HepG2 (cell line): ENCODE data around the gene BLOC1S4. TPM values are rescaled to one million over a fixed set of nuclear protein-coding genes. Genes with fewer than 3 reads are reported as not detected.

Source experiments
- CHD4 ChIP-seq: fragments of 200-600 bp; sonication (generic); IDR thresholded peaks from 2 replicates; pipeline ENCODE4 v1.7.0; 2017; ENCODE audit warnings: mild to moderate bottlenecking, low read length, borderline replicate concordance
- HMGA1 ChIP-seq: sonication (generic); formaldehyde crosslinking; conservative IDR thresholded peaks from 2 replicates; pipeline ENCODE4 v1.4.0; 2020; ENCODE audit warnings: missing genetic modification reagents
- HOXA3 ChIP-seq: sonication (generic); formaldehyde crosslinking; IDR thresholded peaks from 2 replicates; pipeline ENCODE4 v1.5.0; 2020; ENCODE audit warnings: missing genetic modification reagents
- MAX ChIP-seq: IDR thresholded peaks from 2 replicates; pipeline ENCODE4 v1.6.1; 2012; ENCODE audit warnings: inconsistent platforms
- MTA1 ChIP-seq: sonication (generic); formaldehyde crosslinking; IDR thresholded peaks from 2 replicates; pipeline ENCODE4 v1.4.0; 2020; ENCODE audit warnings: missing genetic modification reagents, mild to moderate bottlenecking, borderline replicate concordance
- NFE2L2 ChIP-seq: fragments of 150-350 bp; IDR thresholded peaks from 2 replicates; pipeline ENCODE4 v1.6.1; 2014; ENCODE audit warnings: low read length
- PBX3 ChIP-seq: sonication (generic); formaldehyde crosslinking; IDR thresholded peaks from 2 replicates; pipeline ENCODE4 v1.8.1; 2023; ENCODE audit warnings: missing genetic modification reagents, inconsistent platforms, borderline replicate concordance
- RFX1 ChIP-seq: fragments of 450-650 bp; IDR thresholded peaks from 2 replicates; pipeline ENCODE4 v1.6.1; 2017
- SUZ12 ChIP-seq: fragments of 150-350 bp; IDR thresholded peaks from 2 replicates; pipeline ENCODE4 v1.6.1; 2014; ENCODE audit warnings: low read depth, low read length
- ZBTB33 ChIP-seq: sonication (generic); formaldehyde crosslinking; IDR thresholded peaks from 2 replicates; pipeline ENCODE4 v1.4.0; 2020; ENCODE audit warnings: missing genetic modification reagents
- ZNF30 ChIP-seq: sonication (generic); formaldehyde crosslinking; IDR thresholded peaks from 2 replicates; pipeline ENCODE4 v1.5.0; 2020; ENCODE audit warnings: mild to moderate bottlenecking, missing genetic modification reagents
- ZNF350 ChIP-seq: sonication (generic); formaldehyde crosslinking; IDR thresholded peaks from 2 replicates; pipeline ENCODE4 v1.4.0; 2020; ENCODE audit warnings: mild to moderate bottlenecking, low read depth, missing genetic modification reagents, borderline replicate concordance
- ZNF674 ChIP-seq: sonication (generic); formaldehyde crosslinking; IDR thresholded peaks from 2 replicates; pipeline ENCODE4 v1.5.0; 2020; ENCODE audit warnings: low read depth, mild to moderate bottlenecking, missing genetic modification reagents
- ZNF724P ChIP-seq: sonication (generic); formaldehyde crosslinking; IDR thresholded peaks from 2 replicates; pipeline ENCODE4 v1.8.0; 2022; ENCODE audit warnings: missing genetic modification reagents, borderline replicate concordance
- ZZZ3 ChIP-seq: sonication (generic); formaldehyde crosslinking; IDR thresholded peaks from 2 replicates; pipeline ENCODE4 v1.4.0; 2020; ENCODE audit warnings: missing genetic modification reagents, mild to moderate bottlenecking, borderline replicate concordance
- polyA plus RNA-seq, 8 experiments: library from polyadenylated mRNA; depleted of rRNA in 3 of 8; stranded (reverse) in 7 of 8; unstranded in 1 of 8; fragments of >200 nt; fragmentation: Illumina TruSeq in 4 of 8; extraction: Trizol in 4 of 8; gene quantifications; 2 replicates each; pipeline versions ENCODE4 v1.2.1 to v1.2.3, GENCODE V29; 2011 to 2016; ENCODE audit warnings: low read depth in 4 of 8, missing spikeins in 1 of 8, mixed read lengths in 1 of 8; ENCODE audit not compliant: insufficient read depth in 1 of 8
- total RNA-seq, 5 experiments: library from RNA; depleted of rRNA; stranded (reverse); fragments of >200 nt; fragmentation: Illumina TruSeq; extraction: Trizol; gene quantifications; 2 replicates each; pipeline ENCODE4 v1.2.3, GENCODE V29; 2016; ENCODE audit warnings: low read depth in 1 of 5
- TF ChIP-seq, protein P1 (sequence below): sonication (generic); formaldehyde crosslinking; IDR thresholded peaks from 2 replicates; pipeline ENCODE4 v1.4.0; 2020; ENCODE audit warnings: missing genetic modification reagents, borderline replicate concordance
- TF ChIP-seq, protein P2 (sequence below): sonication (generic); formaldehyde crosslinking; IDR thresholded peaks from 2 replicates; pipeline ENCODE4 v1.4.0; 2020; ENCODE audit warnings: missing genetic modification reagents

BLOC1S4 gene
- total and polyA plus RNA-seq, 2 of the 13 experiments (the other 11 are each of a cell fraction or from before 2014, with no cell fraction given), result 15.5 to 20.9 TPM

DNA sequence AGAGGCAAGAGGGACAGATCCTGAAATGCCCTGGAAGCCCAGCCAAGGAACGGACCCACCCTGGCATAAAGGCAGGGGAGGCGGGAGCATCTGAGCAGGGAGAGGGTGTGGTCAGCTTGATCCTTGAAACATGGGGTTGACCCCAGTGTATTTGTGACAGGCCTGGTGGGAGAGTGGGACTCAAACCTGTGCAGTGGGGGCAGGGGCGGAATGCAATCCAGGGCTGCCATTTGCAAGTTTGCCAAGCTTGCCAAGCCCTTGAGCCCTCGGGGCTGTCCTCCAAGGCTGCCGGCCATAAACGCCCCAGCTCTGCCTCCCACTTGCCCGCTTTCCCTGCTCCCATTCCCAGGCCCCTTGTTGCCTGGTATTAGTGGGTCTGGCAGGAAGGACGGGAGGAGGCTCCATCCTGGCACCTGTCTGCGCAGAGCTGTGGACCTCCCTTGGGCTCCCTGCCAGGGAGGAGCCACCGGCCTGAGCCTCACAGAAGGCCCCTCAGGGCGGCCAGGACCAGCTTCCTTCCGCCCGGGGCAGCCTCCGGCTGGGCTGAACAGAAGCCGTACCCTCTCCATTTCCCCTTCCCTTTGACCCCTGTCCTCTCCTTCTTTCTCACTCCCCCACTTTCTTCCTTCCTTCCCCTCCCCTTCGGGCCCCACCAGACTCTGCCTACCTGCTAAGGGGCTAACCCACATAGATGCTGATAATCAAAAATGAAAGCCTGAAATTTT, 21.6 kb upstream of the BLOC1S4 start (continued):
- 0 out of 2 replicates have a peak, but pooled peaks have one; percentile 5 for TF ChIP-seq ZNF724P
- 0 out of 2 replicates have a peak, but pooled peaks have one; percentile 70 for TF ChIP-seq ZZZ3 (CRISPR knock-in tag)
- no peak for TF ChIP-seq HOXA3 (CRISPR knock-in tag)
- TF ChIP-seq ZNF30 (CRISPR knock-in tag), result no peak
- no peak for TF ChIP-seq ZNF350 (CRISPR knock-in tag)
- peak; percentile 64; the same call in 1 of the 2 replicates for TF ChIP-seq MTA1 (CRISPR knock-in tag)
- no peak for TF ChIP-seq CHD4
- peak; percentile 26; the same call in 1 of the 2 replicates for TF ChIP-seq ZNF674
- TF ChIP-seq ZBTB33 (CRISPR knock-in tag), result no peak
- TF ChIP-seq, protein P1, sequence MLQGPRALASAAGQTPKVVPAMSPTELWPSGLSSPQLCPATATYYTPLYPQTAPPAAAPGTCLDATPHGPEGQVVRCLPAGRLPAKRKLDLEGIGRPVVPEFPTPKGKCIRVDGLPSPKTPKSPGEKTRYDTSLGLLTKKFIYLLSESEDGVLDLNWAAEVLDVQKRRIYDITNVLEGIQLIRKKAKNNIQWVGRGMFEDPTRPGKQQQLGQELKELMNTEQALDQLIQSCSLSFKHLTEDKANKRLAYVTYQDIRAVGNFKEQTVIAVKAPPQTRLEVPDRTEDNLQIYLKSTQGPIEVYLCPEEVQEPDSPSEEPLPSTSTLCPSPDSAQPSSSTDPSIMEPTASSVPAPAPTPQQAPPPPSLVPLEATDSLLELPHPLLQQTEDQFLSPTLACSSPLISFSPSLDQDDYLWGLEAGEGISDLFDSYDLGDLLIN, result peak; percentile 29; the same call in 1 of the 2 replicates
- TF ChIP-seq, protein P2, sequence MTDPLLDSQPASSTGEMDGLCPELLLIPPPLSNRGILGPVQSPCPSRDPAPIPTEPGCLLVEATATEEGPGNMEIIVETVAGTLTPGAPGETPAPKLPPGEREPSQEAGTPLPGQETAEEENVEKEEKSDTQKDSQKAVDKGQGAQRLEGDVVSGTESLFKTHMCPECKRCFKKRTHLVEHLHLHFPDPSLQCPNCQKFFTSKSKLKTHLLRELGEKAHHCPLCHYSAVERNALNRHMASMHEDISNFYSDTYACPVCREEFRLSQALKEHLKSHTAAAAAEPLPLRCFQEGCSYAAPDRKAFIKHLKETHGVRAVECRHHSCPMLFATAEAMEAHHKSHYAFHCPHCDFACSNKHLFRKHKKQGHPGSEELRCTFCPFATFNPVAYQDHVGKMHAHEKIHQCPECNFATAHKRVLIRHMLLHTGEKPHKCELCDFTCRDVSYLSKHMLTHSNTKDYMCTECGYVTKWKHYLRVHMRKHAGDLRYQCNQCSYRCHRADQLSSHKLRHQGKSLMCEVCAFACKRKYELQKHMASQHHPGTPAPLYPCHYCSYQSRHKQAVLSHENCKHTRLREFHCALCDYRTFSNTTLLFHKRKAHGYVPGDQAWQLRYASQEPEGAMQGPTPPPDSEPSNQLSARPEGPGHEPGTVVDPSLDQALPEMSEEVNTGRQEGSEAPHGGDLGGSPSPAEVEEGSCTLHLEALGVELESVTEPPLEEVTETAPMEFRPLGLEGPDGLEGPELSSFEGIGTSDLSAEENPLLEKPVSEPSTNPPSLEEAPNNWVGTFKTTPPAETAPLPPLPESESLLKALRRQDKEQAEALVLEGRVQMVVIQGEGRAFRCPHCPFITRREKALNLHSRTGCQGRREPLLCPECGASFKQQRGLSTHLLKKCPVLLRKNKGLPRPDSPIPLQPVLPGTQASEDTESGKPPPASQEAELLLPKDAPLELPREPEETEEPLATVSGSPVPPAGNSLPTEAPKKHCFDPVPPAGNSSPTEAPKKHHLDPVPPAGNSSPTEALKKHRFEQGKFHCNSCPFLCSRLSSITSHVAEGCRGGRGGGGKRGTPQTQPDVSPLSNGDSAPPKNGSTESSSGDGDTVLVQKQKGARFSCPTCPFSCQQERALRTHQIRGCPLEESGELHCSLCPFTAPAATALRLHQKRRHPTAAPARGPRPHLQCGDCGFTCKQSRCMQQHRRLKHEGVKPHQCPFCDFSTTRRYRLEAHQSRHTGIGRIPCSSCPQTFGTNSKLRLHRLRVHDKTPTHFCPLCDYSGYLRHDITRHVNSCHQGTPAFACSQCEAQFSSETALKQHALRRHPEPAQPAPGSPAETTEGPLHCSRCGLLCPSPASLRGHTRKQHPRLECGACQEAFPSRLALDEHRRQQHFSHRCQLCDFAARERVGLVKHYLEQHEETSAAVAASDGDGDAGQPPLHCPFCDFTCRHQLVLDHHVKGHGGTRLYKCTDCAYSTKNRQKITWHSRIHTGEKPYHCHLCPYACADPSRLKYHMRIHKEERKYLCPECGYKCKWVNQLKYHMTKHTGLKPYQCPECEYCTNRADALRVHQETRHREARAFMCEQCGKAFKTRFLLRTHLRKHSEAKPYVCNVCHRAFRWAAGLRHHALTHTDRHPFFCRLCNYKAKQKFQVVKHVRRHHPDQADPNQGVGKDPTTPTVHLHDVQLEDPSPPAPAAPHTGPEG (CRISPR knock-in tag), result no peak
- TF ChIP-seq MAX, result no peak
- TF ChIP-seq SUZ12, result no peak
- TF ChIP-seq NFE2L2, result no peak
- no peak for TF ChIP-seq RFX1
- no peak for TF ChIP-seq HMGA1 (CRISPR knock-in tag)
- no peak for TF ChIP-seq PBX3
